ENCODE data around the gene PPP1R36.

GRCh38 chr14:64508215-64508776 lies 41.5 kb upstream of the PPP1R36 start:
- no peak for TF ChIP-seq CTCF (conservative IDR thresholded peaks at IDR 0.05 in 1 of 2, IDR thresholded peaks at IDR 0.05 in 1 of 2; ENCODE audit: low read depth in 1 of 2, low read length in 2 of 2)
- TF ChIP-seq EZH2 (IDR thresholded peaks at IDR 0.05; ENCODE audit: low read length, missing control alignments): no peak

Data from fibroblast of lung (primary cell).